Left kidney (tissue), 2 donors: ENCODE measurements around the gene JPH4. TPM values are rescaled to one million over a fixed set of nuclear protein-coding genes. Genes with fewer than 3 reads are reported as not detected.

Source experiments
- DNase-seq: peaks from one replicate; pipeline ENCODE4 v3.0.0-alpha.2; 2013
- polyA plus RNA-seq: library from polyadenylated mRNA; unstranded; fragments of 120-200 nt; gene quantifications from one replicate; pipeline ENCODE4 v1.2.1, GENCODE V29; 2013; ENCODE audit not compliant: insufficient read length

The JPH4 gene
- polyA plus RNA-seq, 1 donor, result 8.9 TPM

- DNase-seq, result no peak
Measured at GRCh38 chr14:23530375-23531055, 48.1 kb downstream of the JPH4 start.

- no peak for DNase-seq
Measured at GRCh38 chr14:23529016-23529415, 49.6 kb downstream of the JPH4 start.

GRCh38 chr14:23528555-23528954 is 50.0 kb downstream of the JPH4 start:
- no peak for DNase-seq

GRCh38 chr14:23525611-23526010 is 53.0 kb downstream of the JPH4 start:
- no peak for DNase-seq

GRCh38 chr14:23524954-23525353 is 53.6 kb downstream of the JPH4 start:
- no peak for DNase-seq

GRCh38 chr14:23523229-23524016 is 55.2 kb downstream of the JPH4 start:
- DNase-seq, result no peak

- DNase-seq, result no peak
Measured at GRCh38 chr14:23522643-23523198, 55.9 kb downstream of the JPH4 start.

- DNase-seq, result no peak
Measured at GRCh38 chr14:23521785-23522640, 56.6 kb downstream of the JPH4 start.

GRCh38 chr14:23520899-23521533 is 57.6 kb downstream of the JPH4 start:
- DNase-seq, result no peak

GRCh38 chr14:23518709-23519108 is 59.9 kb downstream of the JPH4 start:
- DNase-seq, result no peak

Other genes with a start within 250 kb of the JPH4 start
- 62.4 TPM for gene SLC22A17, start 225.9 kb downstream of the JPH4 start, polyA plus RNA-seq
- gene EFS, start 213.6 kb downstream of the JPH4 start, polyA plus RNA-seq, result 35.4 TPM
- not detected for gene IL25, start 206.0 kb downstream of the JPH4 start, polyA plus RNA-seq
- gene CMTM5, start 201.7 kb downstream of the JPH4 start, polyA plus RNA-seq, result 1.0 TPM
- 0.13 TPM for gene MYH6, start 170.5 kb downstream of the JPH4 start, polyA plus RNA-seq
- gene MYH7, start 143.1 kb downstream of the JPH4 start, polyA plus RNA-seq, result 0.32 TPM
- 69.7 TPM for gene NGDN, start 109.1 kb downstream of the JPH4 start, polyA plus RNA-seq
- gene ZFHX2, start 27.0 kb downstream of the JPH4 start, polyA plus RNA-seq, result 9.6 TPM
- 19.4 TPM for gene THTPA, start 22.5 kb downstream of the JPH4 start, polyA plus RNA-seq
- 99.6 TPM for gene AP1G2, start 11.0 kb downstream of the JPH4 start, polyA plus RNA-seq
- gene DHRS2, start 57.6 kb upstream of the JPH4 start, polyA plus RNA-seq, result 41.7 TPM